ENCODE data around the gene EYA2. TPM values are rescaled to one million over a fixed set of nuclear protein-coding genes. Genes with fewer than 3 reads are reported as not detected.
A peak's percentile ranks its signal among the peaks of the same experiment; 100 is the strongest.

Gene EYA2
- total and polyA plus RNA-seq, 4 donors: 1.6 to 4.4 (median 2.1) TPM

GRCh38 chr20:47210470-47210869 lies 315.8 kb downstream of the EYA2 start:
- peaks cover 16 to 53% (median 34%) of the 10 kb centered on the region in 4 donors for H3K36me3 ChIP-seq (ENCODE audit: control insufficient read depth in 4 of 4, insufficient read depth in 4 of 4, low read length in 4 of 4)
- no peak overlapping the region for H3K27ac ChIP-seq (ENCODE audit: low read depth in 1 of 2, low read length in 1 of 2)
- no peak for ATAC-seq (ENCODE audit: insufficient read depth, low FRiP score)
- no peaks in the 10 kb centered on the region for H3K27me3 ChIP-seq (ENCODE audit: control insufficient read depth in 3 of 3, insufficient read depth in 3 of 3, low read length in 2 of 3)
- no peak overlapping the region for H3K9ac ChIP-seq (ENCODE audit: insufficient read depth in 1 of 2, low read length in 2 of 2)
- TF ChIP-seq CTCF (IDR thresholded peaks at IDR 0.05; ENCODE audit: control extremely low read depth, extremely low read depth): no peak
- H3K9me3 ChIP-seq (ENCODE audit: control insufficient read depth in 4 of 4, insufficient read depth in 3 of 4, low read length in 3 of 4): peaks cover 0 to 3% (median 0%) of the 10 kb centered on the region in 4 donors
- WGBS, 2 donors: 97% methylated on average over 13 of the region's 13 CpGs
- DNase-seq: no peak
- H3K4me3 ChIP-seq: no peak overlapping the region
- no peaks in the 10 kb centered on the region for H3K4me1 ChIP-seq (ENCODE audit: control insufficient read depth in 5 of 5, insufficient read depth in 5 of 5, low read length in 5 of 5)

GRCh38 chr20:47211036-47211435 lies 316.4 kb downstream of the EYA2 start:
- H3K36me3 ChIP-seq (ENCODE audit: control insufficient read depth in 4 of 4, insufficient read depth in 4 of 4, low read length in 4 of 4): peaks cover 16 to 57% (median 38%) of the 10 kb centered on the region in 4 donors
- DNase-seq: no peak
- no peak overlapping the region for H3K4me3 ChIP-seq
- no peak overlapping the region for H3K27ac ChIP-seq (ENCODE audit: low read depth in 1 of 2, low read length in 1 of 2)
- ATAC-seq (ENCODE audit: insufficient read depth, low FRiP score): no peak
- TF ChIP-seq CTCF (IDR thresholded peaks at IDR 0.05; ENCODE audit: control extremely low read depth, extremely low read depth): no peak
- H3K4me1 ChIP-seq (ENCODE audit: control insufficient read depth in 5 of 5, insufficient read depth in 5 of 5, low read length in 5 of 5): no peaks in the 10 kb centered on the region
- 95 to 97% methylated on average over 7 of the region's 7 CpGs for WGBS, 2 donors
- no peaks in the 10 kb centered on the region for H3K27me3 ChIP-seq (ENCODE audit: control insufficient read depth in 3 of 3, insufficient read depth in 3 of 3, low read length in 2 of 3)
- H3K9me3 ChIP-seq (ENCODE audit: control insufficient read depth in 4 of 4, insufficient read depth in 3 of 4, low read length in 3 of 4): peaks cover 0 to 3% (median 0%) of the 10 kb centered on the region in 4 donors
- H3K9ac ChIP-seq (ENCODE audit: insufficient read depth in 1 of 2, low read length in 2 of 2): no peak overlapping the region

GRCh38 chr20:47212606-47213207 lies 318.1 kb downstream of the EYA2 start:
- ATAC-seq (ENCODE audit: insufficient read depth, low FRiP score): no peak
- Histone ChIP-seq H3K4me3 (no peak overlapping the region), H3K36me3 (ENCODE audit: control insufficient read depth in 4 of 4, insufficient read depth in 4 of 4, low read length in 4 of 4) (peaks cover 16 to 57% (median 44%) of the 10 kb centered on the region in 4 donors), H3K9ac (ENCODE audit: insufficient read depth in 1 of 2, low read length in 2 of 2) (no peak overlapping the region), H3K9me3 (ENCODE audit: control insufficient read depth in 4 of 4, insufficient read depth in 3 of 4, low read length in 3 of 4) (peaks cover 0 to 3% (median 0%) of the 10 kb centered on the region in 4 donors), H3K4me1 (ENCODE audit: control insufficient read depth in 5 of 5, insufficient read depth in 5 of 5, low read length in 5 of 5) (no peaks in the 10 kb centered on the region), H3K27me3 (ENCODE audit: control insufficient read depth in 3 of 3, insufficient read depth in 3 of 3, low read length in 2 of 3) (no peaks in the 10 kb centered on the region), H3K27ac (ENCODE audit: low read depth in 1 of 2, low read length in 1 of 2) (peak overlapping the region in 1 of 2 donors; percentile 13)
- TF ChIP-seq CTCF (IDR thresholded peaks at IDR 0.05; ENCODE audit: control extremely low read depth, extremely low read depth): no peak
- WGBS, 2 donors: 91 to 94% methylated on average over 9 of the region's 9 CpGs
- no peak for DNase-seq
